ENCODE data around the gene KIF6. TPM values are rescaled to one million over a fixed set of nuclear protein-coding genes. Genes with fewer than 3 reads are reported as not detected.
A peak's percentile ranks its signal among the peaks of the same experiment; 100 is the strongest.

KIF6 gene, protein sequence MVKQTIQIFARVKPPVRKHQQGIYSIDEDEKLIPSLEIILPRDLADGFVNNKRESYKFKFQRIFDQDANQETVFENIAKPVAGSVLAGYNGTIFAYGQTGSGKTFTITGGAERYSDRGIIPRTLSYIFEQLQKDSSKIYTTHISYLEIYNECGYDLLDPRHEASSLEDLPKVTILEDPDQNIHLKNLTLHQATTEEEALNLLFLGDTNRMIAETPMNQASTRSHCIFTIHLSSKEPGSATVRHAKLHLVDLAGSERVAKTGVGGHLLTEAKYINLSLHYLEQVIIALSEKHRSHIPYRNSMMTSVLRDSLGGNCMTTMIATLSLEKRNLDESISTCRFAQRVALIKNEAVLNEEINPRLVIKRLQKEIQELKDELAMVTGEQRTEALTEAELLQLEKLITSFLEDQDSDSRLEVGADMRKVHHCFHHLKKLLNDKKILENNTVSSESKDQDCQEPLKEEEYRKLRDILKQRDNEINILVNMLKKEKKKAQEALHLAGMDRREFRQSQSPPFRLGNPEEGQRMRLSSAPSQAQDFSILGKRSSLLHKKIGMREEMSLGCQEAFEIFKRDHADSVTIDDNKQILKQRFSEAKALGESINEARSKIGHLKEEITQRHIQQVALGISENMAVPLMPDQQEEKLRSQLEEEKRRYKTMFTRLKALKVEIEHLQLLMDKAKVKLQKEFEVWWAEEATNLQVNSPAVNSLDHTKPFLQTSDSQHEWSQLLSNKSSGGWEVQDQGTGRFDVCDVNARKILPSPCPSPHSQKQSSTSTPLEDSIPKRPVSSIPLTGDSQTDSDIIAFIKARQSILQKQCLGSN
- not detected for total RNA-seq
- polyA plus RNA-seq (2013, experiment 1 of 2): not detected
- 0.08 TPM for polyA plus RNA-seq (2013, experiment 2 of 2)
- 0 to 0.53 (median 0.06) reads per million in 172 experiments for total RNA-seq

DNA sequence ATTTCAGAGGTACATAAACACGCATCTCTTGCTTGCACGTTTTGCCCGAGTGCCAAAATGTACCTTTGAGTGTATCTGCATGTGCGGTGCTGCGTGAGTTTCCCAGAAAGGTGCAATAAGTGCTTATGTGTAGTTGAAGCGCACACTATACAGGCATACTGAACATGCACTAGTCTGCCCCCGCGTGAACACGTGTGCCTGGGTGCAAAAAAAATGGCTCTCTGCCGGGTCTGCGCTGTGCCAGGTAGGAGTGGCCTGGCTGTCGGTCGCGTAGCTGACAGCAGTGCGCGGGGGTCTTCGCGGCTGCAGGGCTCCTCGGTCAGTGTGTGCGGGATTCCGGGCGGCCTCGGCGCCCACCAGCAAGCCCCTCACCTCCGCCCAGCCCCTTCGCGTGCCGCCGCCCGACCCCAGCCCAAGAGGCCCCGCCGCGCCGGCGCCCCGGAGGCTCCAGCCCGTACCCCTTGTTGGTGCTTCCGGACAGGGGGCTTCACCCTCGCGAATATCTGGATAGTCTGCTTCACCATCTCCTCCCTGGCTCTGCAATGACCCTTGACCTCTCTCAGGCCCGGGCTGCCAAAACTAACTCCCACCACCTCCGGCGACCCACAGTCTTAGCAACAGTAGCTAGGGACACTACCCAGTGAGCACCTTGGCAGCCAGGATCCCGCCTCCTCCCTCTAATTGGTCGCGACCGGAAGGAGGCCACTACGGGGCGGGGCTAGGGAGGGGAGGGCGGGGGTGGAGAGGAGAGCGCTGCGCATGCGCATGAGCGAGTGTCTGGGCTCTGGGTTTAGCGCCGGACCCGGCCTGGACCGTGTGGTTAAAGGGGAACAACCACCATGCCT is at the start of gene KIF6:
KIF6 (minus strand) TSS at position 622 of the 845 bp plus-strand sequence; CDS start at position 524, 98 bp downstream.
- peak; percentile 99 for ATAC-seq (ENCODE audit: poor library complexity)
- peak; percentile 55 to 88 (median 72) for DNase-seq
- peak within 1 kb of the TSS; percentile 56 for H3K4me3 ChIP-seq (ENCODE audit: low read length)
- no peaks in the 10 kb centered on the region for H3K36me3 ChIP-seq (ENCODE audit: insufficient read depth, low read length)
- H3K27me3 ChIP-seq (ENCODE audit: control insufficient read depth in 1 of 2, insufficient read depth in 2 of 2, low read length in 2 of 2): no peaks in the 10 kb centered on the region
- H3K27me3 Mint-ChIP-seq: peaks cover 9% of the 10 kb centered on the region
- peak within 1 kb of the TSS; percentile 45 for H3K27ac Mint-ChIP-seq
- no peak within 1 kb of the TSS for H3K27ac ChIP-seq (ENCODE audit: low read depth in 1 of 2, low read length in 2 of 2)
- peaks cover 0 to 11% of the 10 kb centered on the region in 2 experiments for H3K9me3 ChIP-seq (ENCODE audit: control insufficient read depth in 1 of 2, insufficient read depth in 1 of 2, low read length in 2 of 2)
- H3K36me3 Mint-ChIP-seq (ENCODE audit: low read depth): no peaks in the 10 kb centered on the region
- H3K4me1 ChIP-seq (ENCODE audit: insufficient read depth, low read length): peaks cover 7% of the 10 kb centered on the region
- TF ChIP-seq, protein P1, sequence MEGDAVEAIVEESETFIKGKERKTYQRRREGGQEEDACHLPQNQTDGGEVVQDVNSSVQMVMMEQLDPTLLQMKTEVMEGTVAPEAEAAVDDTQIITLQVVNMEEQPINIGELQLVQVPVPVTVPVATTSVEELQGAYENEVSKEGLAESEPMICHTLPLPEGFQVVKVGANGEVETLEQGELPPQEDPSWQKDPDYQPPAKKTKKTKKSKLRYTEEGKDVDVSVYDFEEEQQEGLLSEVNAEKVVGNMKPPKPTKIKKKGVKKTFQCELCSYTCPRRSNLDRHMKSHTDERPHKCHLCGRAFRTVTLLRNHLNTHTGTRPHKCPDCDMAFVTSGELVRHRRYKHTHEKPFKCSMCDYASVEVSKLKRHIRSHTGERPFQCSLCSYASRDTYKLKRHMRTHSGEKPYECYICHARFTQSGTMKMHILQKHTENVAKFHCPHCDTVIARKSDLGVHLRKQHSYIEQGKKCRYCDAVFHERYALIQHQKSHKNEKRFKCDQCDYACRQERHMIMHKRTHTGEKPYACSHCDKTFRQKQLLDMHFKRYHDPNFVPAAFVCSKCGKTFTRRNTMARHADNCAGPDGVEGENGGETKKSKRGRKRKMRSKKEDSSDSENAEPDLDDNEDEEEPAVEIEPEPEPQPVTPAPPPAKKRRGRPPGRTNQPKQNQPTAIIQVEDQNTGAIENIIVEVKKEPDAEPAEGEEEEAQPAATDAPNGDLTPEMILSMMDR (IDR thresholded peaks at IDR 0.05): no peak
- ChIA-PET POLR2A (no interaction called here), CTCF (no interaction called here)
- H3K4me3 Mint-ChIP-seq: peak within 1 kb of the TSS; percentile 99
- H3K9me3 Mint-ChIP-seq: no peaks in the 10 kb centered on the region
- H3K4me1 Mint-ChIP-seq (ENCODE audit: low read depth): peaks cover 8% of the 10 kb centered on the region
- intact Hi-C loops (cut with DNase I, micrococcal nuclease): loop anchor here in 1 of 2 experiments (2.0 to 10.0 kb wide), 3 partner anchors 210 to 1020 kb away; partner anchors contain the start of genes GLO1 and MOCS1

DNA sequence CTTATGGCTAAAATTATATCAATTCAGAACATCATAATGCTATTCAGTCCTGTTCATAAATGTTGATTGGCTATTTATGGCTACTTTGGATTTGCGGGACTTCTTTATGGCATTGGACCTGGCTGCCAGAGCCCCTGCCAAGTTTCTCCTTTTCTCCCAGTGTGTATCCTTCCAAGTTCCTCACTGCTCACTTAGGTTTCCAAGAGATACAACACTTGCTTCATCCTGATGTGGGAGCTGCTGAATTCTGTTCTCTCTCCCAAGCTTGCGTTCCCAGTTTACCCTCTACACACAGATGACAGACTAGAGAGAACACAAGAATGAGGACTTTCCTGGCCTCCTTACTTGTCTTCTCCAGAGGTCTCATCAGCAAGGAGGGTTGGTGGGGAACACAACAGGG is 48.6 kb upstream of the KIF6 start:
- Mint-ChIP-seq H3K4me1 (ENCODE audit: low read depth) (no peaks in the 10 kb centered on the region), H3K27me3 (peaks cover 30% of the 10 kb centered on the region), H3K4me3 (no peak overlapping the region), H3K36me3 (ENCODE audit: low read depth) (no peaks in the 10 kb centered on the region), H3K27ac (no peak overlapping the region), H3K9me3 (no peaks in the 10 kb centered on the region)
- ChIA-PET POLR2A (no interaction called here), CTCF (no interaction called here)
- Histone ChIP-seq H3K27ac (ENCODE audit: low read depth in 1 of 2, low read length in 2 of 2) (no peak overlapping the region), H3K9me3 (ENCODE audit: control insufficient read depth in 1 of 2, insufficient read depth in 1 of 2, low read length in 2 of 2) (peaks cover 0 to 3% of the 10 kb centered on the region in 2 experiments), H3K36me3 (ENCODE audit: insufficient read depth, low read length) (no peaks in the 10 kb centered on the region), H3K4me3 (ENCODE audit: low read length) (no peak overlapping the region), H3K27me3 (ENCODE audit: control insufficient read depth in 1 of 2, insufficient read depth in 2 of 2, low read length in 2 of 2) (peaks cover 0 to 11% of the 10 kb centered on the region in 2 experiments), H3K4me1 (ENCODE audit: insufficient read depth, low read length) (no peaks in the 10 kb centered on the region)
- intact Hi-C loops (cut with DNase I, micrococcal nuclease): no loop called here
- TF ChIP-seq, protein P1 (IDR thresholded peaks at IDR 0.05): no peak
- DNase-seq: no peak
- no peak for ATAC-seq (ENCODE audit: poor library complexity)
